Heart left ventricle (tissue), 13 donors: ENCODE measurements around the gene NCAPG2.

Experiments used
- CTCF ChIP-seq, 12 donors: fragments of 200-600 bp; sonication (generic) in 4 of 12; IDR thresholded peaks; one replicate each; pipeline versions ENCODE4 v1.5.0 to v1.8.0; 2018 to 2022; ENCODE audit warnings: antibody characterized with exemption in 12 of 12, mild to moderate bottlenecking in 5 of 12
- POLR2A ChIP-seq, 2 donors: fragments of 450-650 bp; IDR thresholded peaks; one replicate each; pipeline ENCODE4 v1.6.1; 2017; ENCODE audit warnings: antibody characterized with exemption in 2 of 2, mild to moderate bottlenecking in 2 of 2, moderate library complexity in 2 of 2
- donor health status: ischemic (EF 13 %, LVEDD 7.1; RV severe dilation, severe dysfunction).
- donor health status: DM: no; HTN: yes; CAD: no.
- donor health status: DM: no; HTN: no; CAD: no.
- donor health status: ischemic (EF 25% LVEDD 6.9; RV normal size, moderate dysfunction).
- donor health status: ischemic (EF 25% LVEDD 5.7; RV mildly dilated, moderate dysfunction).
- donor health status: ischemic (EF 35%, LVEDD 5.7; RV mildly dilated, moderate dysfunction).
- donor health status: nonischemic (EF 11% LVEDD 7.7; RV severe dilation, severe dysfunction).
- donor health status: DM: yes; HTN: yes; CAD: no.
- donor health status: PGD.
- donor health status: ischemic (EF 29% LVEDD 5.4; RV normal size, mild dysfunction).
- donor health status: nonischemic (EF 23%, LVEDD 6.1; RV moderate dilation, normal function).

GRCh38 chr7:158620418-158620817 lies 84.2 kb downstream of the NCAPG2 start:
- no peak for TF ChIP-seq CTCF (IDR thresholded peaks at IDR 0.05)
- no peak for TF ChIP-seq POLR2A (IDR thresholded peaks at IDR 0.05)
